C4-2B (cell line): ENCODE measurements around the gene CCDC158.

ENCODE experiments used
- CTCF ChIP-seq: fragments of 450-650 bp; conservative IDR thresholded peaks from 2 replicates; pipeline ENCODE4 v1.5.1; 2017; ENCODE audit warnings: mild to moderate bottlenecking
- ZFX ChIP-seq: fragments of 450-650 bp; IDR thresholded peaks from 2 replicates; pipeline ENCODE4 v1.6.1; 2017

GRCh38 chr4:76270244-76271175 lies 150.4 kb downstream of the CCDC158 start:
- TF ChIP-seq CTCF, result no peak
- no peak for TF ChIP-seq ZFX
